ENCODE results near the gene PARD3B.

- TF ChIP-seq SUZ12 (IDR thresholded peaks at IDR 0.05), result no peak
- TF ChIP-seq BHLHE40 (IDR thresholded peaks at IDR 0.05; ENCODE audit: borderline replicate concordance), result no peak
- TF ChIP-seq FOXA1 (IDR thresholded peaks at IDR 0.05), result no peak
- no peak for TF ChIP-seq HDGF (IDR thresholded peaks at IDR 0.05; ENCODE audit: borderline replicate concordance)
- TF ChIP-seq ELF4 (IDR thresholded peaks at IDR 0.05), result no peak
- no peak for TF ChIP-seq NFRKB (IDR thresholded peaks at IDR 0.05)
- TF ChIP-seq FOXM1 (IDR thresholded peaks at IDR 0.05; ENCODE audit: borderline replicate concordance), result no peak
- no peak for TF ChIP-seq ZNF384 (IDR thresholded peaks at IDR 0.05)
- TF ChIP-seq FOXK2 (IDR thresholded peaks at IDR 0.05), result no peak
- no peak for TF ChIP-seq TARDBP (IDR thresholded peaks at IDR 0.05)
- no peak for TF ChIP-seq LEF1 (IDR thresholded peaks at IDR 0.05; ENCODE audit: borderline replicate concordance)
- no peak for TF ChIP-seq SP1 (IDR thresholded peaks at IDR 0.05)
Observed at GRCh38 chr2:205495819-205496218, 950.5 kb downstream of the PARD3B start.
